Neuronal stem cell (in vitro differentiated cells): Measurements from ENCODE around the gene HMGCR.

ENCODE experiments used
- DNase-seq: peaks from one replicate; pipeline ENCODE4 v3.0.0-alpha.2; 2013; ENCODE audit warnings: low spot score
- H2AFZ ChIP-seq: one replicate; pipeline ENCODE4 v1.6.1; 2013; ENCODE audit warnings: mild to moderate bottlenecking, low read length, inconsistent platforms
- H2AK5ac ChIP-seq: 2 replicates; pipeline ENCODE4 v1.6.1; 2013; ENCODE audit warnings: low read depth, mild to moderate bottlenecking, inconsistent platforms, low read length, moderate library complexity, mixed read lengths
- H2BK120ac ChIP-seq: 2 replicates; pipeline ENCODE4 v1.6.1; 2013; ENCODE audit warnings: low read depth, mild to moderate bottlenecking, inconsistent platforms, low read length, moderate library complexity, mixed read lengths
- H2BK12ac ChIP-seq: one replicate; pipeline ENCODE4 v1.6.1; 2013; ENCODE audit warnings: low read length, inconsistent platforms
- H2BK15ac ChIP-seq: 2 replicates; pipeline ENCODE4 v1.6.1; 2013; ENCODE audit warnings: mild to moderate bottlenecking, low read length, inconsistent platforms, mixed read lengths
- H2BK5ac ChIP-seq: one replicate; pipeline ENCODE4 v1.6.1; 2013; ENCODE audit warnings: inconsistent platforms, mild to moderate bottlenecking, low read length, moderate library complexity
- H3K14ac ChIP-seq: one replicate; pipeline ENCODE4 v1.6.1; 2013; ENCODE audit warnings: low read length, inconsistent platforms
- H3K18ac ChIP-seq: 2 replicates; pipeline ENCODE4 v1.6.1; 2013; ENCODE audit warnings: low read length, inconsistent platforms
- H3K23ac ChIP-seq: 2 replicates; pipeline ENCODE4 v1.6.1; 2013; ENCODE audit warnings: low read depth, mild to moderate bottlenecking, mixed read lengths, low read length, inconsistent platforms; ENCODE audit not compliant: poor library complexity
- H3K27ac ChIP-seq: replicated peaks from 3 replicates; pipeline ENCODE4 v1.5.1; 2013; ENCODE audit warnings: low read length, inconsistent platforms
- H3K27me3 ChIP-seq, 3 experiments: 2 replicates each; pipeline ENCODE4 v1.6.1; 2013; ENCODE audit warnings: low read length in 3 of 3, mild to moderate bottlenecking in 2 of 3, inconsistent platforms in 1 of 3, low read depth in 1 of 3, mixed read lengths in 1 of 3, moderate library complexity in 1 of 3; ENCODE audit not compliant: control insufficient read depth in 3 of 3, insufficient read depth in 3 of 3
- H3K36me3 ChIP-seq, 2 donors: replicated peaks in 1 of 2; 2 replicates each; pipeline ENCODE4 v1.6.1; 2013; ENCODE audit warnings: low read length in 2 of 2; ENCODE audit not compliant: control insufficient read depth in 2 of 2, insufficient read depth in 2 of 2
- H3K4ac ChIP-seq: 2 replicates; pipeline ENCODE4 v1.6.1; 2013; ENCODE audit warnings: inconsistent platforms, mild to moderate bottlenecking, low read length, moderate library complexity
- H3K4me1 ChIP-seq, 2 donors: 1 replicate in 1 of 2; 2 replicates in 1 of 2; pipeline ENCODE4 v1.6.1; 2013; ENCODE audit warnings: low read length in 2 of 2, low read depth in 1 of 2; ENCODE audit not compliant: control insufficient read depth in 2 of 2, insufficient read depth in 1 of 2
- H3K4me2 ChIP-seq: one replicate; pipeline ENCODE4 v1.6.1; 2013; ENCODE audit warnings: mild to moderate bottlenecking, low read length, inconsistent platforms; ENCODE audit not compliant: insufficient read depth, poor library complexity, severe bottlenecking
- H3K4me3 ChIP-seq, 2 donors: 2 replicates each; pipeline ENCODE4 v1.5.1; 2013; ENCODE audit warnings: low read length in 2 of 2, mild to moderate bottlenecking in 2 of 2, inconsistent platforms in 1 of 2, moderate library complexity in 1 of 2
- H3K79me1 ChIP-seq: one replicate; pipeline ENCODE4 v1.6.1; 2013; ENCODE audit warnings: low read depth, mild to moderate bottlenecking, inconsistent platforms, low read length, moderate library complexity
- H3K9ac ChIP-seq: one replicate; pipeline ENCODE4 v1.6.1; 2013; ENCODE audit warnings: mild to moderate bottlenecking, low read depth, low read length, inconsistent platforms; ENCODE audit not compliant: poor library complexity
- H3K9me3 ChIP-seq, 2 donors: replicated peaks in 1 of 2; 2 replicates each; pipeline versions ENCODE3 to v1.6.1; 2013; ENCODE audit warnings: low read length in 2 of 2, mild to moderate bottlenecking in 2 of 2, inconsistent platforms in 1 of 2, low read depth in 1 of 2, mixed read lengths in 1 of 2, moderate library complexity in 1 of 2; ENCODE audit not compliant: control insufficient read depth in 2 of 2, insufficient read depth in 1 of 2
- H4K8ac ChIP-seq: one replicate; pipeline ENCODE4 v1.6.1; 2013; ENCODE audit warnings: low read depth, mild to moderate bottlenecking, inconsistent platforms, low read length, moderate library complexity
- H4K91ac ChIP-seq: one replicate; pipeline ENCODE4 v1.6.1; 2013; ENCODE audit warnings: low read length, low read depth, mild to moderate bottlenecking, inconsistent platforms; ENCODE audit not compliant: poor library complexity
- WGBS, 2 donors: extraction: QIAGEN DNeasy Blood & Tissue Kit; methylation state at CpG; one replicate each; pipeline ENCODE4 v1.1.7; 2013; ENCODE audit warnings: missing lambda C conversion rate in 2 of 2, mixed read lengths in 1 of 2; ENCODE audit not compliant: insufficient read length in 2 of 2, insufficient replicate concordance in 1 of 2; ENCODE audit errors: extremely low coverage in 2 of 2; 5-methylcytosine and 5-hydroxymethylcytosine counted together

HMGCR gene

GRCh38 chr5:75356719-75357118 lies 19.7 kb downstream of the HMGCR start:
- no peak overlapping the region for H3K18ac ChIP-seq
- no peak overlapping the region for H2BK120ac ChIP-seq
- no peak overlapping the region for H3K4me2 ChIP-seq
- no peaks in the 10 kb centered on the region for H3K27me3 ChIP-seq
- no CpG with 5 or more reads among the region's 7 CpGs for WGBS, 2 donors
- no peak overlapping the region for H2BK15ac ChIP-seq
- no peak overlapping the region for H3K4me3 ChIP-seq
- no peak overlapping the region for H3K9ac ChIP-seq
- no peak overlapping the region for H2BK12ac ChIP-seq
- no peak overlapping the region for H2AFZ ChIP-seq
- no peaks in the 10 kb centered on the region for H3K4me1 ChIP-seq
- DNase-seq: no peak
- no peak overlapping the region for H2AK5ac ChIP-seq
- H2BK5ac ChIP-seq: no peak overlapping the region
- H3K4ac ChIP-seq: no peak overlapping the region
- no peak overlapping the region for H4K91ac ChIP-seq
- no peak overlapping the region for H3K27ac ChIP-seq
- no peaks in the 10 kb centered on the region for H3K9me3 ChIP-seq
- peaks cover 34 to 100% of the 10 kb centered on the region in 2 donors for H3K36me3 ChIP-seq
- H3K14ac ChIP-seq: no peak overlapping the region
- H3K23ac ChIP-seq: no peak overlapping the region
- H4K8ac ChIP-seq: no peak overlapping the region
- peaks cover 5% of the 10 kb centered on the region for H3K79me1 ChIP-seq

- Histone ChIP-seq H3K23ac (no peak overlapping the region), H3K4me2 (no peak overlapping the region), H2BK15ac (no peak overlapping the region), H2AFZ (no peak overlapping the region), H3K4me1 (no peaks in the 10 kb centered on the region), H2BK5ac (no peak overlapping the region), H4K8ac (no peak overlapping the region), H2BK12ac (no peak overlapping the region), H3K27ac (no peak overlapping the region), H3K4me3 (no peak overlapping the region), H3K9me3 (no peaks in the 10 kb centered on the region), H3K18ac (no peak overlapping the region), H3K27me3 (no peaks in the 10 kb centered on the region), H3K9ac (no peak overlapping the region), H2AK5ac (no peak overlapping the region), H4K91ac (no peak overlapping the region), H2BK120ac (no peak overlapping the region), H3K4ac (no peak overlapping the region), H3K36me3 (peaks cover 29 to 100% of the 10 kb centered on the region in 2 donors), H3K14ac (no peak overlapping the region), H3K79me1 (peaks cover 5% of the 10 kb centered on the region)
- no peak for DNase-seq
- whole genome bisulfite sequencing, 2 donors: no CpG with 5 or more reads among the region's 3 CpGs
Measured at GRCh38 chr5:75358117-75358516, 21.1 kb downstream of the HMGCR start.

- Histone ChIP-seq H3K4me1 (no peaks in the 10 kb centered on the region), H2AFZ (no peak overlapping the region), H3K36me3 (peaks cover 21 to 80% of the 10 kb centered on the region in 2 donors), H4K8ac (no peak overlapping the region), H3K79me1 (peaks cover 2% of the 10 kb centered on the region), H3K9me3 (no peaks in the 10 kb centered on the region), H3K14ac (no peak overlapping the region), H2BK5ac (no peak overlapping the region), H2BK15ac (no peak overlapping the region), H2AK5ac (no peak overlapping the region), H2BK12ac (no peak overlapping the region), H3K27me3 (no peaks in the 10 kb centered on the region), H3K23ac (no peak overlapping the region), H4K91ac (no peak overlapping the region), H3K4ac (no peak overlapping the region), H3K9ac (no peak overlapping the region), H3K4me3 (no peak overlapping the region), H3K4me2 (no peak overlapping the region), H2BK120ac (no peak overlapping the region), H3K27ac (no peak overlapping the region), H3K18ac (no peak overlapping the region)
- no CpG with 5 or more reads among the region's 4 CpGs for WGBS, 2 donors
- DNase-seq: no peak
Measured at GRCh38 chr5:75361310-75361709, 24.3 kb downstream of the HMGCR start.

GRCh38 chr5:75362474-75362975 lies 25.5 kb downstream of the HMGCR start:
- DNase-seq: no peak
- no peak overlapping the region for H2BK120ac ChIP-seq
- H3K27me3 ChIP-seq: no peaks in the 10 kb centered on the region
- H3K4me1 ChIP-seq: no peaks in the 10 kb centered on the region
- peaks cover 1% of the 10 kb centered on the region for H3K79me1 ChIP-seq
- no peak overlapping the region for H3K27ac ChIP-seq
- no peaks in the 10 kb centered on the region for H3K9me3 ChIP-seq
- H3K9ac ChIP-seq: no peak overlapping the region
- H3K18ac ChIP-seq: no peak overlapping the region
- H3K4me3 ChIP-seq: no peak overlapping the region
- no peak overlapping the region for H4K8ac ChIP-seq
- H4K91ac ChIP-seq: no peak overlapping the region
- no peak overlapping the region for H3K14ac ChIP-seq
- no peak overlapping the region for H2AK5ac ChIP-seq
- no peak overlapping the region for H3K4ac ChIP-seq
- no CpG with 5 or more reads among the region's 4 CpGs for WGBS, 2 donors
- H3K36me3 ChIP-seq: peaks cover 13 to 68% of the 10 kb centered on the region in 2 donors
- H3K4me2 ChIP-seq: no peak overlapping the region
- H2BK12ac ChIP-seq: no peak overlapping the region
- H2BK5ac ChIP-seq: no peak overlapping the region
- no peak overlapping the region for H3K23ac ChIP-seq
- no peak overlapping the region for H2AFZ ChIP-seq
- H2BK15ac ChIP-seq: no peak overlapping the region
